Vagina (tissue), 2 donors: ENCODE measurements around the gene PPP1R12C. TPM values are rescaled to one million over a fixed set of nuclear protein-coding genes. Genes with fewer than 3 reads are reported as not detected.

ENCODE experiments used
- DNase-seq, 2 donors: peaks; one replicate each; pipeline ENCODE4 v3.0.0-alpha.2; 2017; ENCODE audit errors: extremely low spot score in 2 of 2
- H3K27ac ChIP-seq: fragments of 200-600 bp; sonication (generic); one replicate; pipeline ENCODE4 v1.5.1; 2019
- H3K27me3 ChIP-seq: fragments of 200-600 bp; sonication (generic); one replicate; pipeline ENCODE4 v1.5.1; 2019
- H3K36me3 ChIP-seq, 2 donors: fragments of 200-600 bp; sonication (generic); one replicate each; pipeline ENCODE4 v1.5.1; 2017 to 2019
- H3K4me1 ChIP-seq: fragments of 200-600 bp; sonication (generic); one replicate; pipeline ENCODE4 v1.5.1; 2019
- H3K4me3 ChIP-seq, 2 donors: fragments of 200-600 bp; sonication (generic); 1 replicate in 1 of 2; 2 replicates in 1 of 2; pipeline ENCODE4 v1.5.1; 2016 to 2019
- H3K9me3 ChIP-seq: fragments of 200-600 bp; sonication (generic); one replicate; pipeline ENCODE4 v1.5.1; 2019
- POLR2A ChIP-seq, 2 donors: fragments of 450-650 bp; IDR thresholded peaks; one replicate each; pipeline ENCODE4 v1.6.1; 2017; ENCODE audit warnings: antibody characterized with exemption in 2 of 2, mild to moderate bottlenecking in 2 of 2, moderate library complexity in 2 of 2
- POLR2AphosphoS5 ChIP-seq, 2 donors: sonication (generic); formaldehyde crosslinking; IDR thresholded peaks; one replicate each; pipeline ENCODE4 v1.9.0; 2017; ENCODE audit warnings: antibody characterized with exemption in 2 of 2, mild to moderate bottlenecking in 2 of 2, low read depth in 1 of 2; ENCODE audit not compliant: insufficient read depth in 1 of 2
- intact Hi-C: fragments of 100-400 bp; cut with DNase I; formaldehyde crosslinking; loops from one replicate; pipeline ENCODE4 v1.15.1; 2023
- total RNA-seq: library from RNA; depleted of rRNA; stranded (reverse); fragments of >200 nt; gene quantifications from one replicate; pipeline ENCODE4 v1.2.3, GENCODE V29; 2016
- TF ChIP-seq, protein P1 (sequence below), 3 experiments: fragments of 450-650 bp in 2 of 3; fragments of 200-600 bp in 1 of 3; sonication (generic) in 1 of 3; IDR thresholded peaks; one replicate each; pipeline ENCODE4 v1.5.1; 2017 to 2019; ENCODE audit warnings: antibody characterized with exemption in 3 of 3, mild to moderate bottlenecking in 2 of 3, moderate library complexity in 2 of 3

The PPP1R12C gene
- total RNA-seq, 1 donor from 2014 or later: 108 TPM

GRCh38 chr19:55058781-55059610, 58.4 kb downstream of the PPP1R12C start:
- Histone ChIP-seq H3K9me3 (no peaks in the 10 kb centered on the region), H3K4me3 (no peak overlapping the region), H3K4me1 (peaks cover 12% of the 10 kb centered on the region), H3K36me3 (peaks cover 0 to 48% of the 10 kb centered on the region in 2 donors), H3K27me3 (no peaks in the 10 kb centered on the region), H3K27ac (no peak overlapping the region)
- intact Hi-C loops: no loop called here
- TF ChIP-seq, protein P1, sequence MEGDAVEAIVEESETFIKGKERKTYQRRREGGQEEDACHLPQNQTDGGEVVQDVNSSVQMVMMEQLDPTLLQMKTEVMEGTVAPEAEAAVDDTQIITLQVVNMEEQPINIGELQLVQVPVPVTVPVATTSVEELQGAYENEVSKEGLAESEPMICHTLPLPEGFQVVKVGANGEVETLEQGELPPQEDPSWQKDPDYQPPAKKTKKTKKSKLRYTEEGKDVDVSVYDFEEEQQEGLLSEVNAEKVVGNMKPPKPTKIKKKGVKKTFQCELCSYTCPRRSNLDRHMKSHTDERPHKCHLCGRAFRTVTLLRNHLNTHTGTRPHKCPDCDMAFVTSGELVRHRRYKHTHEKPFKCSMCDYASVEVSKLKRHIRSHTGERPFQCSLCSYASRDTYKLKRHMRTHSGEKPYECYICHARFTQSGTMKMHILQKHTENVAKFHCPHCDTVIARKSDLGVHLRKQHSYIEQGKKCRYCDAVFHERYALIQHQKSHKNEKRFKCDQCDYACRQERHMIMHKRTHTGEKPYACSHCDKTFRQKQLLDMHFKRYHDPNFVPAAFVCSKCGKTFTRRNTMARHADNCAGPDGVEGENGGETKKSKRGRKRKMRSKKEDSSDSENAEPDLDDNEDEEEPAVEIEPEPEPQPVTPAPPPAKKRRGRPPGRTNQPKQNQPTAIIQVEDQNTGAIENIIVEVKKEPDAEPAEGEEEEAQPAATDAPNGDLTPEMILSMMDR (IDR thresholded peaks at IDR 0.05): no peak
- TF ChIP-seq POLR2A (IDR thresholded peaks at IDR 0.05) (no peak), POLR2AphosphoS5 (IDR thresholded peaks at IDR 0.05; ENCODE audit: insufficient read depth in 1 of 2, low read depth in 1 of 2) (no peak)
- no peak for DNase-seq

DNA sequence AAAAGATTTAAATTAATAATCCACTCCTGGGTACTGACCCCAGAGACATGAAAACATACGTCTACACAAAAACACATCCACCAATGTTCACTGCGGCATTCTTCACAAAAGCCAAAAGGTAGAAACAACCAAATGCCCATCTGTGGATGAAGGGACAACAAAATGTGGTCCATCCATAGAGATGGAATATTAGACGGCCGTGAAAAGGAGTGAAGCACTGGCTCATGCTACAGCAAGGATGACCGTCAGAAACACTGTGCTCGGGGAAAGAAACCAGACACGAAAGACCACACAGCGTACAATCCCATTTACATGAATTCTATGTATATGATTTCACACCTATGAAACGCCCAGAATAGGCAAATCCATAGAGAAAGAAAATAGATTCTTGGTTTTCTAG, 60.6 kb downstream of the PPP1R12C start:
- Histone ChIP-seq H3K27me3 (no peaks in the 10 kb centered on the region), H3K9me3 (no peaks in the 10 kb centered on the region), H3K4me3 (no peak overlapping the region), H3K27ac (no peak overlapping the region), H3K4me1 (peaks cover 2% of the 10 kb centered on the region), H3K36me3 (peaks cover 0 to 49% of the 10 kb centered on the region in 2 donors)
- intact Hi-C loops: no loop called here
- TF ChIP-seq, protein P1 (IDR thresholded peaks at IDR 0.05): no peak
- TF ChIP-seq POLR2A (IDR thresholded peaks at IDR 0.05): no peak
- TF ChIP-seq POLR2AphosphoS5 (IDR thresholded peaks at IDR 0.05; ENCODE audit: insufficient read depth in 1 of 2, low read depth in 1 of 2): no peak
- no peak for DNase-seq

- Histone ChIP-seq H3K4me1 (no peaks in the 10 kb centered on the region), H3K9me3 (no peaks in the 10 kb centered on the region), H3K36me3 (peaks cover 0 to 54% of the 10 kb centered on the region in 2 donors), H3K27me3 (no peaks in the 10 kb centered on the region), H3K27ac (no peak overlapping the region), H3K4me3 (no peak overlapping the region)
- DNase-seq: no peak
- TF ChIP-seq, protein P1 (IDR thresholded peaks at IDR 0.05): no peak
- TF ChIP-seq POLR2A (IDR thresholded peaks at IDR 0.05) (no peak), POLR2AphosphoS5 (IDR thresholded peaks at IDR 0.05; ENCODE audit: insufficient read depth in 1 of 2, low read depth in 1 of 2) (no peak)
- intact Hi-C loops: no loop called here
These were observed 63.7 kb downstream of the PPP1R12C start for GRCh38 chr19:55053735-55054134.

DNA sequence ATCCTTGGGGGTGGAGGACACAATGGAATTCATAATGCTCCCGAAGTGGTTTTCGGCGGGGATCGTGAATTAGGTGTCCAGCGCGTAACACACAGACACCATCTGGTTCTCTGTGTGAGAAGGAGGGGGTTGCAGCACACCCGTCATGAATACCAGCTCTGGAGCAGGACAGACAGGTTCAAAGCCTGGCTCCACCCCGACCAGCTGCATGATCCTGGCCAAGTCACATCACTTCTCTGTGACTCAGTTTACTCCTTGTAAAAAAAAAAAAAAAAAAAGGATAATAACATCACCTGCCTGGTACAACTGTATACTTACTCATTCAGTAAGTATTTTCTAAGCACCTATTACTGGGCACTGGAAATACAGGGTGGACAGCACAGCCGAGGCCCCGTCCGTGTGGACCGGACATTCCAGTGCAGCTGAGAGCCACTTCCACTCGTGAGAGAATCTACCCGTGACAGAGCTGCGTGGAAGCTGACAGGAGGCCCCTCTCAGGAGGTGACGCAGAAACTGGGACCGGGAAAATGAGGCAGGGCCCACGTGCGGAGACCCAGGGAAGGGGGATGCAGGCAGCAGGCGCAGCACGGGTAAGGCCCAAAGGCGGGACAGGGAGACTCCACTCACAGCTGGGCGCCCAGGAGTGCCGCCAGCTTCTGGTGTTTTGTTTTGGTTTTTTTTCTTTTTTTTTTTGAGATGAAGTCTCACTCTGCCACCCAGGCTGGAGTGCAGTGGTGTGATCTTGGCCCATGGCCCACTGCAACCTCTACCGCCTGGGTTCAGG, 66.5 kb downstream of the PPP1R12C start:
- TF ChIP-seq POLR2AphosphoS5 (IDR thresholded peaks at IDR 0.05; ENCODE audit: insufficient read depth in 1 of 2, low read depth in 1 of 2): no peak
- no peak for TF ChIP-seq POLR2A (IDR thresholded peaks at IDR 0.05)
- TF ChIP-seq, protein P1 (IDR thresholded peaks at IDR 0.05): no peak
- Histone ChIP-seq H3K27me3 (no peaks in the 10 kb centered on the region), H3K36me3 (peaks cover 0 to 53% of the 10 kb centered on the region in 2 donors), H3K4me3 (no peak overlapping the region), H3K9me3 (no peaks in the 10 kb centered on the region), H3K4me1 (no peaks in the 10 kb centered on the region), H3K27ac (no peak overlapping the region)
- intact Hi-C loops: no loop called here
- no peak for DNase-seq
